Endothelial cell of umbilical vein (primary cell): Measurements from ENCODE around the gene S100A1. TPM values are rescaled to one million over a fixed set of nuclear protein-coding genes. Genes with fewer than 3 reads are reported as not detected.

ENCODE experiments used
- BruUV-seq: library from RNA; stranded (reverse); fragments of 400-500 nt; replicated peaks from 2 replicates; lab custom pipeline; 2021; lab: Mats Ljungman, UMichigan
- CTCF ChIA-PET: fragments of 300-600, 350-600 bp; sonication (Branson Sonifier 250); formaldehyde crosslinking; loops from one replicate; lab custom pipeline; 2021; ENCODE audit warnings: antibody characterized with exemption, inconsistent platforms; lab: Charles Lee
- POLR2A ChIA-PET: fragments of 300-600, 350-600 bp; sonication (Branson Sonifier 250); formaldehyde crosslinking; loops from one replicate; lab custom pipeline; 2021; ENCODE audit warnings: antibody characterized with exemption, inconsistent platforms; lab: Charles Lee
- DNase-seq: peaks from one replicate; pipeline ENCODE4 v3.0.0-alpha.2; 2011; ENCODE audit warnings: low read depth, low spot score
- FAIRE-seq: peaks from 2 replicates; lab custom pipeline; 2011; peaks lifted over from hg19 to GRCh38; lab: Jason Lieb, UNC
- H2AFZ ChIP-seq: 2 replicates; pipeline ENCODE4 v1.6.0; 2012; ENCODE audit warnings: low read depth, low read length, control low read depth, inconsistent platforms
- H3K27ac ChIP-seq: 2 replicates; pipeline ENCODE4 v1.5.1; 2011; ENCODE audit warnings: low read depth, mild to moderate bottlenecking, control low read depth, low read length, moderate library complexity; ENCODE audit not compliant: insufficient read depth
- H3K27me3 ChIP-seq, 2 experiments: 2 replicates each; pipeline versions ENCODE4 v1.6.0 to v1.6.1; 2011; ENCODE audit warnings: low read length in 2 of 2, mixed read lengths in 1 of 2; ENCODE audit not compliant: control insufficient read depth in 2 of 2, insufficient read depth in 2 of 2
- H3K36me3 ChIP-seq, 2 experiments: 2 replicates in 1 of 2; 3 replicates in 1 of 2; pipeline ENCODE4 v1.5.1; 2011; ENCODE audit warnings: low read length in 2 of 2, mild to moderate bottlenecking in 1 of 2, moderate library complexity in 1 of 2; ENCODE audit not compliant: control insufficient read depth in 2 of 2, insufficient read depth in 2 of 2; ENCODE audit errors: extremely low read depth in 1 of 2
- H3K4me1 ChIP-seq: 3 replicates; pipeline ENCODE4 v1.5.1; 2011; ENCODE audit warnings: mild to moderate bottlenecking, low read length; ENCODE audit not compliant: control insufficient read depth, insufficient read depth; ENCODE audit errors: extremely low read depth
- H3K4me2 ChIP-seq: 2 replicates; pipeline ENCODE4 v1.6.1; 2011; ENCODE audit warnings: low read length, control low read depth, mixed read lengths; ENCODE audit not compliant: insufficient read depth
- H3K4me3 ChIP-seq, 3 experiments: fragments of 200-600 bp in 1 of 3; sonication (generic), shearing (Covaris generic) in 1 of 3; replicated peaks in 1 of 3; 2 replicates each; pipeline ENCODE4 v1.5.1; 2011 to 2016; ENCODE audit warnings: control low read depth in 3 of 3, low read length in 3 of 3, mild to moderate bottlenecking in 2 of 3, inconsistent platforms in 1 of 3, low read depth in 1 of 3, moderate library complexity in 1 of 3; ENCODE audit not compliant: insufficient read depth in 1 of 3
- H3K79me2 ChIP-seq: 2 replicates; pipeline ENCODE4 v1.6.0; 2012; ENCODE audit warnings: low read length, inconsistent platforms; ENCODE audit not compliant: control insufficient read depth, insufficient read depth
- H3K9ac ChIP-seq: replicated peaks from 2 replicates; pipeline ENCODE3; 2011; ENCODE audit warnings: low read length, control low read depth; ENCODE audit not compliant: insufficient read depth; ENCODE audit errors: extremely low read depth
- H3K9me1 ChIP-seq: replicated peaks from 3 replicates; pipeline ENCODE4 v1.6.0; 2011; ENCODE audit warnings: mild to moderate bottlenecking, low read length; ENCODE audit not compliant: control insufficient read depth, insufficient read depth; ENCODE audit errors: extremely low read depth
- H3K9me3 ChIP-seq: replicated peaks from 2 replicates; pipeline ENCODE4 v1.5.1; 2012; ENCODE audit warnings: low read length, inconsistent platforms; ENCODE audit not compliant: control insufficient read depth, insufficient read depth
- H4K20me1 ChIP-seq: replicated peaks from 2 replicates; pipeline ENCODE3; 2011; ENCODE audit warnings: mild to moderate bottlenecking, low read length; ENCODE audit not compliant: control insufficient read depth, insufficient read depth; ENCODE audit errors: extremely low read depth
- CTCF ChIP-seq, 2 donors: IDR thresholded peaks; 1 replicate in 1 of 2; 2 replicates in 1 of 2; pipeline ENCODE4 v1.5.1; 2011; ENCODE audit warnings: low read length in 2 of 2, mild to moderate bottlenecking in 2 of 2, moderate library complexity in 2 of 2, control low read depth in 1 of 2, inconsistent platforms in 1 of 2, low read depth in 1 of 2; ENCODE audit not compliant: insufficient read depth in 1 of 2; ENCODE audit errors: extremely low read depth in 1 of 2
- EZH2 ChIP-seq: IDR thresholded peaks from 2 replicates; pipeline ENCODE4 v1.6.1; 2012; ENCODE audit warnings: borderline replicate concordance, low read depth, mild to moderate bottlenecking, moderate library complexity, low read length, inconsistent platforms; ENCODE audit not compliant: severe bottlenecking
- FOS ChIP-seq: IDR thresholded peaks from 2 replicates; pipeline ENCODE4 v1.6.1; 2011; ENCODE audit warnings: mild to moderate bottlenecking, low read length, moderate library complexity, borderline replicate concordance; ENCODE audit not compliant: insufficient read depth
- GATA2 ChIP-seq: IDR thresholded peaks from 2 replicates; pipeline ENCODE4 v1.7.0; 2011; ENCODE audit warnings: low read depth, mild to moderate bottlenecking, moderate library complexity, mixed read lengths, low read length; ENCODE audit not compliant: insufficient read length, insufficient read depth
- JUN ChIP-seq: IDR thresholded peaks from 2 replicates; pipeline ENCODE4 v1.6.1; 2011; ENCODE audit warnings: borderline replicate concordance, low read depth; ENCODE audit not compliant: insufficient read length, insufficient read depth
- MAX ChIP-seq: IDR thresholded peaks from 2 replicates; pipeline ENCODE4 v1.6.1; 2011; ENCODE audit not compliant: insufficient read depth, insufficient read length
- MYC ChIP-seq: IDR thresholded peaks from one replicate; pipeline ENCODE4 v1.6.1; 2011; ENCODE audit warnings: mild to moderate bottlenecking, low read depth, low read length
- POLR2A ChIP-seq: IDR thresholded peaks from 2 replicates; pipeline ENCODE4 v1.6.1; 2012; ENCODE audit warnings: low read depth, mild to moderate bottlenecking, control low read depth, low read length
- POLR2AphosphoS5 ChIP-seq: IDR thresholded peaks from 2 replicates; pipeline ENCODE4 v1.6.1; 2012; ENCODE audit warnings: low read depth, mild to moderate bottlenecking, control low read depth, low read length, moderate library complexity; ENCODE audit not compliant: insufficient read depth
- dilution Hi-C: fragments of 300-500 bp; cut with MboI; formaldehyde crosslinking; loops from one replicate; pipeline ENCODE4 v1.15.0; 2019; ENCODE audit warnings: low sequenced_read_pairs; ENCODE audit not compliant: extremely low pct_ligation_motif_present
- intact Hi-C: fragments of 100-400 bp; cut with micrococcal nuclease; formaldehyde crosslinking; loops from one replicate; pipeline ENCODE4 v1.10.0; 2022
- polyA plus RNA-seq, 4 experiments: library from polyadenylated mRNA; depleted of rRNA in 3 of 4; stranded (reverse) in 3 of 4; unstranded in 1 of 4; fragments of >200 nt; gene quantifications; 2 replicates each; pipeline versions ENCODE4 v1.2.1 to v1.2.3, GENCODE V29; 2011 to 2012; ENCODE audit warnings: missing spikeins in 1 of 4
- total RNA-seq: library from RNA; stranded (reverse); gene quantifications from 2 replicates; pipeline ENCODE4 v1.2.3, GENCODE V29; 2021

S100A1 gene
- total and polyA plus RNA-seq, 2 donors (not counting 3 experiments of a cell fraction or from before 2014, with no cell fraction given), result not detected

- no peak overlapping the region for H3K9ac ChIP-seq
- intact Hi-C loops, result no loop called here
- H3K9me1 ChIP-seq, result no peaks in the 10 kb centered on the region
Observed at GRCh38 chr1:153628638-153629342, 556 bp downstream of the S100A1 start.

More at GRCh38 chr1:153628638-153629342, 556 bp downstream of the S100A1 start:
- ChIA-PET POLR2A (interaction anchor here (0.6 to 3.6 kb wide), 2 partner anchors 12 to 20 kb away, joined by 3 to 43 read pairs; no protein-coding TSS in a partner anchor), CTCF (interaction anchor here (1.1 to 7.8 kb wide), 6 partner anchors 11 to 96 kb away, joined by 3 to 145 read pairs (median 37); partner anchors contain the start of gene S100A14)
- Histone ChIP-seq H3K4me1 (peaks cover 19% of the 10 kb centered on the region), H3K27me3 (no peaks in the 10 kb centered on the region), H3K4me2 (no peak overlapping the region), H3K27ac (no peak overlapping the region), H2AFZ (no peak overlapping the region), H3K79me2 (peaks cover 25% of the 10 kb centered on the region), H3K4me3 (no peak overlapping the region), H3K9me3 (no peaks in the 10 kb centered on the region), H3K36me3 (no peaks in the 10 kb centered on the region), H4K20me1 (no peaks in the 10 kb centered on the region)
- DNase-seq, result no peak
- BruUV-seq, result no TSS peak
- dilution Hi-C loops, result no loop called here
- no peak for FAIRE-seq
- TF ChIP-seq MAX (no peak), CTCF (IDR thresholded peaks at IDR 0.05; ENCODE audit: extremely low read depth in 1 of 2, insufficient read depth in 1 of 2, low read depth in 1 of 2, low read length in 2 of 2) (no peak), JUN (no peak), MYC (no peak), POLR2A (no peak), POLR2AphosphoS5 (no peak), EZH2 (no peak), FOS (no peak), GATA2 (no peak)
